Glutamatergic neuron (in vitro differentiated cells): Measurements from ENCODE around the gene GSG1L. TPM values are rescaled to one million over a fixed set of nuclear protein-coding genes. Genes with fewer than 3 reads are reported as not detected.
A peak's percentile ranks its signal among the peaks of the same experiment; 100 is the strongest.

ENCODE experiments used
- DNase-seq: peaks from one replicate; pipeline ENCODE4 v3.0.0; 2022
- H3K27ac Mint-ChIP-seq: one replicate; pipeline ENCODE4 v1.8.0; 2020; ENCODE audit warnings: mild to moderate bottlenecking, mixed read lengths, inconsistent platforms; ENCODE audit not compliant: unreplicated experiment
- H3K27me3 Mint-ChIP-seq: one replicate; pipeline ENCODE4 v1.8.0; 2020; ENCODE audit warnings: mild to moderate bottlenecking, moderate library complexity, mixed read lengths, inconsistent platforms; ENCODE audit not compliant: unreplicated experiment
- H3K36me3 Mint-ChIP-seq: one replicate; pipeline ENCODE4 v1.8.0; 2020; ENCODE audit warnings: mild to moderate bottlenecking, mixed read lengths, inconsistent platforms; ENCODE audit not compliant: unreplicated experiment
- H3K4me1 Mint-ChIP-seq: one replicate; pipeline ENCODE4 v1.8.0; 2020; ENCODE audit warnings: mild to moderate bottlenecking, low read depth, mixed read lengths, inconsistent platforms; ENCODE audit not compliant: unreplicated experiment
- H3K4me3 Mint-ChIP-seq: one replicate; pipeline ENCODE4 v1.8.0; 2020; ENCODE audit warnings: mild to moderate bottlenecking, mixed read lengths, inconsistent platforms; ENCODE audit not compliant: unreplicated experiment
- H3K9me3 Mint-ChIP-seq: one replicate; pipeline ENCODE4 v1.8.0; 2020; ENCODE audit warnings: mild to moderate bottlenecking, moderate library complexity, mixed read lengths, inconsistent platforms; ENCODE audit not compliant: unreplicated experiment
- CTCF ChIP-seq: fragments of 200-600 bp; sonication (generic); IDR thresholded peaks from one replicate; pipeline ENCODE4 v1.5.0; 2021; ENCODE audit not compliant: partially characterized antibody, unreplicated experiment
- total RNA-seq: library from RNA; stranded (reverse); fragmentation: NEBNext Ultra II Directional; extraction: Animal tissue kit (Norgen Biotek cat#: 25700); gene quantifications from one replicate; pipeline ENCODE4 v1.2.1, GENCODE V29; 2021; ENCODE audit not compliant: unreplicated experiment

The GSG1L gene
- total RNA-seq, 1 donor from 2014 or later, result 0.91 TPM

GRCh38 chr16:28089205-28089991, 25.9 kb upstream of the GSG1L start:
- no peak overlapping the region for H3K4me3 Mint-ChIP-seq
- no peaks in the 10 kb centered on the region for H3K36me3 Mint-ChIP-seq
- DNase-seq, result peak; percentile 2
- peaks cover 10% of the 10 kb centered on the region for H3K4me1 Mint-ChIP-seq
- TF ChIP-seq CTCF, result no peak
- peaks cover 2% of the 10 kb centered on the region for H3K27me3 Mint-ChIP-seq
- peaks cover 2% of the 10 kb centered on the region for H3K9me3 Mint-ChIP-seq
- no peak overlapping the region for H3K27ac Mint-ChIP-seq

- TF ChIP-seq CTCF, result no peak
- peaks cover 2% of the 10 kb centered on the region for H3K27me3 Mint-ChIP-seq
- H3K27ac Mint-ChIP-seq, result no peak overlapping the region
- peaks cover 5% of the 10 kb centered on the region for H3K4me1 Mint-ChIP-seq
- no peaks in the 10 kb centered on the region for H3K36me3 Mint-ChIP-seq
- peaks cover 2% of the 10 kb centered on the region for H3K9me3 Mint-ChIP-seq
- no peak for DNase-seq
- no peak overlapping the region for H3K4me3 Mint-ChIP-seq
Observed at GRCh38 chr16:28087675-28088300, 24.3 kb upstream of the GSG1L start.

- H3K27ac Mint-ChIP-seq, result no peak overlapping the region
- no peak overlapping the region for H3K4me3 Mint-ChIP-seq
- no peaks in the 10 kb centered on the region for H3K36me3 Mint-ChIP-seq
- TF ChIP-seq CTCF, result no peak
- DNase-seq, result peak; percentile 11
- peaks cover 2% of the 10 kb centered on the region for H3K9me3 Mint-ChIP-seq
- peaks cover 3% of the 10 kb centered on the region for H3K4me1 Mint-ChIP-seq
- peaks cover 2% of the 10 kb centered on the region for H3K27me3 Mint-ChIP-seq
Observed at GRCh38 chr16:28087140-28087660, 23.7 kb upstream of the GSG1L start.

GRCh38 chr16:28086186-28087139, 22.9 kb upstream of the GSG1L start:
- DNase-seq, result peak; percentile 10
- TF ChIP-seq CTCF, result no peak
- Mint-ChIP-seq H3K4me1 (no peaks in the 10 kb centered on the region), H3K4me3 (no peak overlapping the region), H3K27me3 (peaks cover 2% of the 10 kb centered on the region), H3K27ac (no peak overlapping the region), H3K9me3 (peaks cover 2% of the 10 kb centered on the region), H3K36me3 (no peaks in the 10 kb centered on the region)
